OCI-LY7 (cell line): ENCODE data around the gene EDEM1. TPM values are rescaled to one million over a fixed set of nuclear protein-coding genes. Genes with fewer than 3 reads are reported as not detected.
A peak's percentile ranks its signal among the peaks of the same experiment; 100 is the strongest.

ENCODE experiments used
- BruUV-seq: library from RNA; stranded (reverse); fragments of 400-500 nt; replicated peaks from 2 replicates; lab custom pipeline; 2021; lab: Mats Ljungman, UMichigan
- CTCF ChIA-PET: fragments of 300-600 bp; sonication (Branson Sonifier 250); formaldehyde crosslinking; loops from one replicate; lab custom pipeline; 2022; ENCODE audit warnings: antibody characterized with exemption; ENCODE audit not compliant: unreplicated experiment; lab: Charles Lee
- POLR2A ChIA-PET: fragments of 300-600 bp; sonication (Branson Sonifier 250); formaldehyde crosslinking; loops from one replicate; lab custom pipeline; 2022; ENCODE audit warnings: antibody characterized with exemption; lab: Charles Lee
- DNase-seq: peaks from one replicate; pipeline ENCODE4 v3.0.0-alpha.2; 2015; ENCODE audit warnings: low spot score
- H2AFZ ChIP-seq: fragments of 200-600 bp; sonication (generic), shearing (Covaris generic); 2 replicates; pipeline ENCODE4 v1.6.1; 2014; ENCODE audit warnings: mild to moderate bottlenecking, antibody characterized with exemption, low read length, moderate library complexity
- H3K27ac ChIP-seq: fragments of 200-600 bp; sonication (generic); 2 replicates; pipeline ENCODE4 v1.5.1; 2014; ENCODE audit warnings: mixed run types, low read depth, mild to moderate bottlenecking, moderate library complexity, low read length, inconsistent platforms; ENCODE audit not compliant: poor library complexity, severe bottlenecking
- H3K36me3 ChIP-seq: fragments of 200-600 bp; sonication (generic); 2 replicates; pipeline ENCODE4 v1.6.1; 2014; ENCODE audit warnings: mild to moderate bottlenecking, antibody characterized with exemption, low read length, moderate library complexity, mixed read lengths; ENCODE audit not compliant: insufficient read depth
- H3K4me1 ChIP-seq: fragments of 200-600 bp; sonication (generic); 2 replicates; pipeline ENCODE4 v1.5.1; 2014; ENCODE audit warnings: mild to moderate bottlenecking, low read length; ENCODE audit not compliant: insufficient read depth, poor library complexity, severe bottlenecking
- H3K4me2 ChIP-seq: fragments of 200-600 bp; sonication (generic); 2 replicates; pipeline ENCODE4 v1.6.1; 2014; ENCODE audit warnings: mild to moderate bottlenecking, low read length
- H3K4me3 ChIP-seq: fragments of 200-600 bp; sonication (generic); 2 replicates; pipeline ENCODE4 v1.5.1; 2014; ENCODE audit warnings: mild to moderate bottlenecking, low read depth, low read length; ENCODE audit not compliant: poor library complexity, severe bottlenecking
- H3K79me2 ChIP-seq: fragments of 200-600 bp; sonication (generic); 2 replicates; pipeline ENCODE4 v1.6.1; 2016; ENCODE audit warnings: low read depth, mild to moderate bottlenecking, low read length, moderate library complexity, mixed read lengths; ENCODE audit not compliant: insufficient read depth
- H3K9me2 ChIP-seq: fragments of 200-600 bp; sonication (generic); 2 replicates; pipeline ENCODE4 v1.6.1; 2016; ENCODE audit warnings: mild to moderate bottlenecking, low read length, mixed read lengths; ENCODE audit not compliant: insufficient read depth
- H3K9me3 ChIP-seq: fragments of 200-600 bp; sonication (generic); 2 replicates; pipeline ENCODE4 v1.6.1; 2014; ENCODE audit warnings: mild to moderate bottlenecking, mixed run types, low read length, mixed read lengths
- H4K20me1 ChIP-seq: fragments of 200-600 bp; sonication (generic); 2 replicates; pipeline ENCODE4 v1.6.1; 2014; ENCODE audit warnings: mild to moderate bottlenecking, antibody characterized with exemption, low read length, moderate library complexity, mixed read lengths; ENCODE audit not compliant: insufficient read depth
- EZH2phosphoT487 ChIP-seq: fragments of 200-600 bp; sonication (generic); IDR thresholded peaks from 2 replicates; pipeline ENCODE4 v1.6.1; 2018; ENCODE audit warnings: low read depth, borderline replicate concordance, mild to moderate bottlenecking, mixed run types, antibody characterized with exemption, low read length, moderate library complexity, mixed read lengths
- intact Hi-C: fragments of 100-400 bp; cut with micrococcal nuclease; formaldehyde crosslinking; loops from one replicate; pipeline ENCODE4 v1.10.0; 2022; ENCODE audit not compliant: unreplicated experiment
- total RNA-seq, 2 experiments: library from RNA; depleted of rRNA in 1 of 2; stranded (reverse); fragments of >200 nt in 1 of 2; shearing (Covaris generic) in 1 of 2; gene quantifications; 2 replicates each; pipeline ENCODE4 v1.2.3, GENCODE V29; 2014 to 2022
- TF ChIP-seq, protein P1 (sequence below): fragments of 200-600 bp; sonication (generic); conservative IDR thresholded peaks from 2 replicates; pipeline ENCODE4 v1.5.1; 2014; ENCODE audit warnings: mild to moderate bottlenecking, antibody characterized with exemption, low read length, moderate library complexity, mixed read lengths

The EDEM1 gene
- total RNA-seq, 2 experiments from 2014 or later: 186 to 337 TPM

- H3K4me2 ChIP-seq: no peak overlapping the region
- no peak for TF ChIP-seq EZH2phosphoT487
- TF ChIP-seq, protein P1, sequence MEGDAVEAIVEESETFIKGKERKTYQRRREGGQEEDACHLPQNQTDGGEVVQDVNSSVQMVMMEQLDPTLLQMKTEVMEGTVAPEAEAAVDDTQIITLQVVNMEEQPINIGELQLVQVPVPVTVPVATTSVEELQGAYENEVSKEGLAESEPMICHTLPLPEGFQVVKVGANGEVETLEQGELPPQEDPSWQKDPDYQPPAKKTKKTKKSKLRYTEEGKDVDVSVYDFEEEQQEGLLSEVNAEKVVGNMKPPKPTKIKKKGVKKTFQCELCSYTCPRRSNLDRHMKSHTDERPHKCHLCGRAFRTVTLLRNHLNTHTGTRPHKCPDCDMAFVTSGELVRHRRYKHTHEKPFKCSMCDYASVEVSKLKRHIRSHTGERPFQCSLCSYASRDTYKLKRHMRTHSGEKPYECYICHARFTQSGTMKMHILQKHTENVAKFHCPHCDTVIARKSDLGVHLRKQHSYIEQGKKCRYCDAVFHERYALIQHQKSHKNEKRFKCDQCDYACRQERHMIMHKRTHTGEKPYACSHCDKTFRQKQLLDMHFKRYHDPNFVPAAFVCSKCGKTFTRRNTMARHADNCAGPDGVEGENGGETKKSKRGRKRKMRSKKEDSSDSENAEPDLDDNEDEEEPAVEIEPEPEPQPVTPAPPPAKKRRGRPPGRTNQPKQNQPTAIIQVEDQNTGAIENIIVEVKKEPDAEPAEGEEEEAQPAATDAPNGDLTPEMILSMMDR: no peak
- intact Hi-C loops: loop anchor here (5.0 kb wide), 1 partner anchor 198 kb away; no protein-coding TSS in a partner anchor
- no peaks in the 10 kb centered on the region for H3K36me3 ChIP-seq
- no peak overlapping the region for H3K27ac ChIP-seq
- no peaks in the 10 kb centered on the region for H4K20me1 ChIP-seq
- no peaks in the 10 kb centered on the region for H3K79me2 ChIP-seq
- H3K4me1 ChIP-seq: peaks cover 9% of the 10 kb centered on the region
- no peaks in the 10 kb centered on the region for H3K9me3 ChIP-seq
- H3K9me2 ChIP-seq: no peaks in the 10 kb centered on the region
- POLR2A ChIA-PET: interaction anchor here (0.7 kb wide), 1 partner anchor 106 kb away, joined by 4 read pairs; no protein-coding TSS in a partner anchor
- H3K4me3 ChIP-seq: no peak overlapping the region
- no peak for DNase-seq
- CTCF ChIA-PET: no interaction called here
- no peak overlapping the region for H2AFZ ChIP-seq
- no TSS peak for BruUV-seq
These were observed 41.9 kb downstream of the EDEM1 start for GRCh38 chr3:5229414-5229813.

- CTCF ChIA-PET: no interaction called here
- no peaks in the 10 kb centered on the region for H4K20me1 ChIP-seq
- no peak overlapping the region for H3K4me2 ChIP-seq
- peaks cover 9% of the 10 kb centered on the region for H3K4me1 ChIP-seq
- H3K9me2 ChIP-seq: no peaks in the 10 kb centered on the region
- POLR2A ChIA-PET: interaction anchor here (0.6 to 1.5 kb wide), 2 partner anchors 32 to 93 kb away, joined by 3 to 5 read pairs; no protein-coding TSS in a partner anchor
- no peaks in the 10 kb centered on the region for H3K36me3 ChIP-seq
- intact Hi-C loops: no loop called here
- no peak overlapping the region for H3K4me3 ChIP-seq
- H3K79me2 ChIP-seq: no peaks in the 10 kb centered on the region
- no TSS peak for BruUV-seq
- no peak overlapping the region for H3K27ac ChIP-seq
- no peaks in the 10 kb centered on the region for H3K9me3 ChIP-seq
- no peak for DNase-seq
- TF ChIP-seq, protein P1: no peak
- no peak for TF ChIP-seq EZH2phosphoT487
- no peak overlapping the region for H2AFZ ChIP-seq
These were observed 43.6 kb downstream of the EDEM1 start for GRCh38 chr3:5231074-5231473.

DNA sequence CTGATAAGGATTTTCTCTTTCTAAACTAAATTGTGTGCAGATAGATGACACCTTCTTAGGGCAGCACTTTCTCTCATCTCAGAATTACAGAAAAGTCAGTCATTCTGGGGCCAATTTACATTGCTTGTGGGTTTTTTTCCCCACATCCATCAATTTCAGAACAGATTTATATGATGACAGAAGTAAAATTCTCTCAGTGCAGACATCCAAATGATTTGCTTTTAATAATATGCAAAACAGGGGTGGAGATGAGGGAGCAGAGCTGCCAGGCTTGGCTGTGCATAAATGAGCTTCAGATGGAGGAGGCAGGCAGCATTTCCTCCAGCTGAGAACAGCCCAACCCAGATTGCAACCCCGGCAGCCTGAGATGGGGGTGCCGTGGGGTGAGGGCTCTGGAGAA lies 44.0 kb downstream of the EDEM1 start:
- Histone ChIP-seq H3K4me3 (no peak overlapping the region), H4K20me1 (no peaks in the 10 kb centered on the region), H3K4me1 (peaks cover 9% of the 10 kb centered on the region), H3K79me2 (no peaks in the 10 kb centered on the region), H3K4me2 (0 out of 2 replicates have a peak overlapping the region, but pooled peaks have one; percentile 10), H3K36me3 (no peaks in the 10 kb centered on the region), H3K27ac (no peak overlapping the region), H3K9me3 (no peaks in the 10 kb centered on the region), H2AFZ (no peak overlapping the region), H3K9me2 (no peaks in the 10 kb centered on the region)
- no peak for DNase-seq
- TF ChIP-seq, protein P1: no peak
- ChIA-PET CTCF (no interaction called here), POLR2A (interaction anchor here (0.6 to 1.5 kb wide), 3 partner anchors 16 to 93 kb away, joined by 3 to 5 read pairs (median 3); no protein-coding TSS in a partner anchor)
- no TSS peak for BruUV-seq
- intact Hi-C loops: no loop called here
